Measurements from ENCODE around the gene PPIL3.

- TF ChIP-seq CTCF (IDR thresholded peaks at IDR 0.05) (no peak), EZH2phosphoT487 (IDR thresholded peaks at IDR 0.05; ENCODE audit: borderline replicate concordance, low read depth) (no peak), PBX3 (IDR thresholded peaks at IDR 0.05) (no peak), YY1 (IDR thresholded peaks at IDR 0.05; ENCODE audit: low read depth) (no peak)
Observed at GRCh38 chr2:200871151-200871550, 17.7 kb downstream of the PPIL3 start.

Measured in SK-N-SH (cell line).